ENCODE measurements around the gene KLHL18.

DNA sequence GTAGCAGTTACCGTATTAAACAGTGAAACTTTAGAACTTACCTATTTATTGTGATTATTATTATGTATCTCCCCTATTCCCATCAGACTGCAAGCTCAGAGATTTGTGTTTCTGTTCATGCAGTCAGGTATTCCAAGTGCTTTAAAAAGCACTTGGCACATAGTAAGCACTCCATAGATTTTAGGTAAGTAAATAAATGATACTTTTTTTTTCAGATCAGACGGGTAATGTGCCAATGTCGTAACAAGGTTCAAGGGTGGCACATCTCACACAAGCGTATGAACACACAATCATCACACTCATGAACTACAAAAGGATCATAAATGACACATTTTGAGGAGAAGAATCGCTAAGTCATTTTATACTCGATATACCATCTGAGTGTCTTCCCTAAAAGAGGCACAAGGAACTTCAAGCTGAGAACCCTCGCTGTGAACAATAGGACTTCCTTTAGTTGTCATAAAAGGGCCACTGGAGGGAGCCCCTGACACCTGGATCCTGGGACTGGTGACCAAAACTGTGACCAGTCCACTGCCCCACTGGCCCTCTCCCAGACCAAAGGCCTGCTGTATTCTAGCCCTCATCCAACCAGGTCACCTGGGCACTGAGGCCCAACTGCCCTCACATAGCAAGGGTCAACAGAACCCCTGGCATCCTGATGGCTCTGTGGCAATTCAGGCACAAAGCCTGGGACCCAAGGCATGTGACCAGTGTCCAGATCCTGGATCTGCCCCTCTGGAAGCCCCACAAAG lies 32.3 kb upstream of the KLHL18 start:
- TF ChIP-seq POLR2AphosphoS5 (IDR thresholded peaks at IDR 0.05; ENCODE audit: borderline replicate concordance, low read depth, low read length) (no peak), EZH2 (IDR thresholded peaks at IDR 0.05) (no peak)
